ENCODE data around the gene STK10. TPM values are rescaled to one million over a fixed set of nuclear protein-coding genes. Genes with fewer than 3 reads are reported as not detected.

STK10 gene
- total and polyA plus RNA-seq, 2 donors (not counting 1 experiment from before 2014, with no cell fraction given): 97.9 to 253 TPM

GRCh38 chr5:172172912-172173563 is 15.0 kb downstream of the STK10 start:
- peak overlapping the region; percentile 79 for H3K4me2 ChIP-seq (replicated peaks; ENCODE audit: low read depth, low read length, poor library complexity, severe bottlenecking)

More at GRCh38 chr5:172172912-172173563, 15.0 kb downstream of the STK10 start:
- H3K27me3 ChIP-seq (replicated peaks in 1 of 4; ENCODE audit: control extremely low read depth in 1 of 4, control insufficient read depth in 3 of 4, insufficient read depth in 4 of 4, low read length in 3 of 4): no peaks in the 10 kb centered on the region
- no peak overlapping the region for H3K4me3 ChIP-seq (ENCODE audit: control extremely low read depth in 1 of 5, extremely low read depth in 1 of 5, insufficient read depth in 1 of 5, low read depth in 2 of 5, low read length in 4 of 5)
- peaks cover 100% of the 10 kb centered on the region for H3K79me2 ChIP-seq (ENCODE audit: control insufficient read depth, insufficient read depth, low read length)
- ATAC-seq (ENCODE audit: low read depth) (no peak), DNase-seq (no peak)
- TF ChIP-seq CTCF (IDR thresholded peaks at IDR 0.05) (no peak), EZH2 (IDR thresholded peaks at IDR 0.05; ENCODE audit: borderline replicate concordance, insufficient read depth, low read depth, low read length, poor library complexity, severe bottlenecking) (no peak)
- H4K20me1 ChIP-seq (ENCODE audit: control insufficient read depth, insufficient read depth, low read length, poor library complexity, severe bottlenecking): peaks cover 60% of the 10 kb centered on the region
- H3K27me3 Mint-ChIP-seq: no peaks in the 10 kb centered on the region
- H3K4me1 Mint-ChIP-seq: peaks cover 88% of the 10 kb centered on the region
- H3K4me3 Mint-ChIP-seq: peak overlapping the region; percentile 77
- ChIA-PET POLR2A (interaction anchor here (0.6 to 7.9 kb wide), 5 partner anchors 13 to 114 kb away, joined by 3 to 95 read pairs (median 3); partner anchors contain the start of gene STK10), CTCF (interaction anchor here (1.3 to 10.6 kb wide), 7 partner anchors 9 to 261 kb away, joined by 4 to 155 read pairs (median 16); partner anchors contain the start of gene STK10)
- H3K9ac ChIP-seq (ENCODE audit: low read length): peak overlapping the region; percentile 72
- H3K9me3 Mint-ChIP-seq (ENCODE audit: insufficient read depth): no peaks in the 10 kb centered on the region
- H3K27ac ChIP-seq (ENCODE audit: low read length in 2 of 2): peak overlapping the region; percentile 68 to 98
- H3K27ac Mint-ChIP-seq: peak overlapping the region; percentile 89
- H3K4me1 ChIP-seq (ENCODE audit: control insufficient read depth in 2 of 2, insufficient read depth in 2 of 2, low read length in 2 of 2): peaks cover 68 to 83% of the 10 kb centered on the region in 2 donors
- 68% methylated on average over 9 of the region's 12 CpGs for WGBS (ENCODE audit: insufficient coverage)
- no peak overlapping the region for H2AFZ ChIP-seq (ENCODE audit: insufficient read depth, low read depth, low read length, poor library complexity, severe bottlenecking)
- peaks cover 0 to 47% of the 10 kb centered on the region in 2 experiments for H3K36me3 ChIP-seq (replicated peaks in 1 of 2; ENCODE audit: control extremely low read depth in 1 of 2, control insufficient read depth in 1 of 2, extremely low read depth in 1 of 2, insufficient read depth in 2 of 2, low read length in 1 of 2)
- intact Hi-C loops (cut with micrococcal nuclease): no loop called here
- H3K9me3 ChIP-seq (ENCODE audit: control extremely low read depth in 1 of 3, control insufficient read depth in 2 of 3, insufficient read depth in 1 of 3, low read length in 2 of 3): no peaks in the 10 kb centered on the region
